A673 (cell line): Measurements from ENCODE around the gene FBXL15. TPM values are rescaled to one million over a fixed set of nuclear protein-coding genes. Genes with fewer than 3 reads are reported as not detected.

Experiments used
- BruUV-seq: library from RNA; stranded (reverse); fragments of 400-500 nt; replicated peaks from 2 replicates; lab custom pipeline; 2021; lab: Mats Ljungman, UMichigan
- CTCF ChIA-PET: fragments of 300-600 bp; sonication (Branson Sonifier 250); formaldehyde crosslinking; loops from one replicate; lab custom pipeline; 2022; ENCODE audit warnings: antibody characterized with exemption; lab: Charles Lee
- POLR2A ChIA-PET: fragments of 300-600 bp; sonication (Branson Sonifier 250); formaldehyde crosslinking; loops from one replicate; lab custom pipeline; 2022; ENCODE audit warnings: antibody characterized with exemption; ENCODE audit not compliant: low non-redundant PET; lab: Charles Lee
- DNase-seq: peaks from one replicate; pipeline ENCODE4 v3.0.0-alpha.2; 2015; ENCODE audit warnings: low spot score
- H3K27ac ChIP-seq: fragments of 200-600 bp; sonication (generic); 2 replicates; pipeline ENCODE4 v1.5.1; 2016; ENCODE audit warnings: mixed run types, low read depth, mild to moderate bottlenecking, mixed read lengths, antibody characterized with exemption, low read length; ENCODE audit not compliant: poor library complexity, severe bottlenecking
- H3K27me3 ChIP-seq: fragments of 200-600 bp; sonication (generic); replicated peaks from 2 replicates; pipeline ENCODE4 v1.6.1; 2017; ENCODE audit warnings: mixed run types, low read depth, mild to moderate bottlenecking, mixed read lengths, antibody characterized with exemption, low read length; ENCODE audit not compliant: insufficient read depth, poor library complexity
- H3K36me3 ChIP-seq: fragments of 200-600 bp; sonication (generic); 2 replicates; pipeline ENCODE4 v1.6.1; 2016; ENCODE audit warnings: mixed run types, mild to moderate bottlenecking, mixed read lengths, antibody characterized with exemption, low read length; ENCODE audit not compliant: insufficient read depth, poor library complexity, severe bottlenecking
- H3K4me1 ChIP-seq: fragments of 200-600 bp; sonication (generic); 2 replicates; pipeline ENCODE4 v1.6.1; 2017; ENCODE audit warnings: mixed run types, mild to moderate bottlenecking, mixed read lengths, antibody characterized with exemption, low read length; ENCODE audit not compliant: insufficient read depth, poor library complexity, severe bottlenecking
- H3K4me3 ChIP-seq: fragments of 200-600 bp; sonication (generic); 2 replicates; pipeline ENCODE4 v1.5.1; 2016; ENCODE audit warnings: low read depth, mixed run types, mild to moderate bottlenecking, mixed read lengths, low read length; ENCODE audit not compliant: poor library complexity, severe bottlenecking
- H3K9me3 ChIP-seq: fragments of 200-600 bp; sonication (generic); 2 replicates; pipeline ENCODE4 v1.6.1; 2016; ENCODE audit warnings: mixed run types, low read depth, mild to moderate bottlenecking, mixed read lengths, antibody characterized with exemption, low read length; ENCODE audit not compliant: poor library complexity, severe bottlenecking
- EZH2 ChIP-seq: fragments of 200-600 bp; sonication (generic); IDR thresholded peaks from 2 replicates; pipeline ENCODE4 v1.6.1; 2017; ENCODE audit warnings: borderline replicate concordance, low read depth, mild to moderate bottlenecking, mixed read lengths, antibody characterized with exemption, low read length; ENCODE audit not compliant: poor library complexity, severe bottlenecking
- intact Hi-C: fragments of 100-400 bp; cut with micrococcal nuclease; formaldehyde crosslinking; loops from one replicate; pipeline ENCODE4 v1.10.0; 2022; ENCODE audit not compliant: unreplicated experiment
- total RNA-seq: library from RNA; stranded (reverse); gene quantifications from 2 replicates; pipeline ENCODE4 v1.2.3, GENCODE V29; 2021
- TF ChIP-seq, protein P1 (sequence below): fragments of 300-800, 200-600 bp; sonication (generic); conservative IDR thresholded peaks from 2 replicates; pipeline ENCODE4 v1.5.1; 2017; ENCODE audit warnings: low read depth, mild to moderate bottlenecking, antibody characterized with exemption, low read length, moderate library complexity, mixed read lengths

The FBXL15 gene
- total RNA-seq, 1 experiment from 2014 or later = 8.9 TPM

DNA sequence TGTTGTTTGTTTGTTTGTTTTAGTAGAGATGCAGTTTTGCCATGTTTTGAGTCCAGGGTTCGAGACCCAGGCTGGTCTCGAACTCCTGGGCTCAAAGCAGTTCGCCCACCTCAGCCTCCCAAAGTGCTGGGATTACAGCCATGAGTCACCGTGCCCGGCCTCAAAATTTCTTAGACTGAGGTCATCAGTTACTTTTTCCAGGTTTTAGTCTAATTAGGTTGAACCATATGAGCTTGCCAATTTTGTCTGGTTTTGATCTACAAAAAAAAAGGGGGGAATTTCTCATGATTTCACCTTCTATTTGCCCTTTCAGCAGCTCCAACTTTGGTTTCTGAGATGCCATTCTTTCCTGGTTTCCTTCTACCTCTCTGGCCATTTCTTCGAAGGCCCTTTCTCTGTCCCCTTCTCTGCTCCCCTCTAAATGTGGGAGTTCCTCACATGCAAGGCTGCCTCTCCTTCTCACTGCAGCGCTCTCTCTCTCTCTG is 6.2 kb downstream of the FBXL15 start:
- ChIA-PET CTCF (no interaction called here), POLR2A (no interaction called here)
- no peaks in the 10 kb centered on the region for H3K27me3 ChIP-seq
- TF ChIP-seq, protein P1, sequence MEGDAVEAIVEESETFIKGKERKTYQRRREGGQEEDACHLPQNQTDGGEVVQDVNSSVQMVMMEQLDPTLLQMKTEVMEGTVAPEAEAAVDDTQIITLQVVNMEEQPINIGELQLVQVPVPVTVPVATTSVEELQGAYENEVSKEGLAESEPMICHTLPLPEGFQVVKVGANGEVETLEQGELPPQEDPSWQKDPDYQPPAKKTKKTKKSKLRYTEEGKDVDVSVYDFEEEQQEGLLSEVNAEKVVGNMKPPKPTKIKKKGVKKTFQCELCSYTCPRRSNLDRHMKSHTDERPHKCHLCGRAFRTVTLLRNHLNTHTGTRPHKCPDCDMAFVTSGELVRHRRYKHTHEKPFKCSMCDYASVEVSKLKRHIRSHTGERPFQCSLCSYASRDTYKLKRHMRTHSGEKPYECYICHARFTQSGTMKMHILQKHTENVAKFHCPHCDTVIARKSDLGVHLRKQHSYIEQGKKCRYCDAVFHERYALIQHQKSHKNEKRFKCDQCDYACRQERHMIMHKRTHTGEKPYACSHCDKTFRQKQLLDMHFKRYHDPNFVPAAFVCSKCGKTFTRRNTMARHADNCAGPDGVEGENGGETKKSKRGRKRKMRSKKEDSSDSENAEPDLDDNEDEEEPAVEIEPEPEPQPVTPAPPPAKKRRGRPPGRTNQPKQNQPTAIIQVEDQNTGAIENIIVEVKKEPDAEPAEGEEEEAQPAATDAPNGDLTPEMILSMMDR = no peak
- no peak for TF ChIP-seq EZH2
- intact Hi-C loops = no loop called here
- no peaks in the 10 kb centered on the region for H3K9me3 ChIP-seq
- peaks cover 8% of the 10 kb centered on the region for H3K36me3 ChIP-seq
- no peak overlapping the region for H3K27ac ChIP-seq
- peaks cover 17% of the 10 kb centered on the region for H3K4me1 ChIP-seq
- no peak for DNase-seq
- BruUV-seq = no TSS peak
- no peak overlapping the region for H3K4me3 ChIP-seq

DNA sequence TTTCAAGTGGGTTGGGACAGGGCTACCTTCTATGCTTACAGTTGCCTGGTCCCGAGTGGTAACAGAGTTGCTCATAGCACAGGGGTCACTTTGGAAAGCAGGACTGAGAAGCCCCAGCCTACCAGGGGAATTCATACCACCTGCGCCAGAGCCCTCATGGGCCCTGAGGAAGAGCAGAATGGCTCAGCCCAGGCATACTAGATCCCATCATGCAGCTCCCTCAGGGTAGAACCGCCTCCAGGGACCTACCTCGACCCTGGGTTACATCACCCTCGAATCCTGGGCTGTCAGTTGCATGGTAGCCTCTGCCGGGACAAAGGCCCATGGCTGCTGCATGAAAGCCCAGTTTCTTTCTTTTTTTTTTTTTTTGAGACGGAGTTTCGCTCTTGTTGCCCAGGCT is 8.8 kb downstream of the FBXL15 start:
- ChIA-PET CTCF (no interaction called here), POLR2A (no interaction called here)
- Histone ChIP-seq H3K27ac (no peak overlapping the region), H3K36me3 (peaks cover 2% of the 10 kb centered on the region), H3K4me3 (no peak overlapping the region), H3K9me3 (no peaks in the 10 kb centered on the region), H3K27me3 (no peaks in the 10 kb centered on the region), H3K4me1 (peaks cover 7% of the 10 kb centered on the region)
- intact Hi-C loops = no loop called here
- no peak for DNase-seq
- BruUV-seq = no TSS peak
- no peak for TF ChIP-seq EZH2
- TF ChIP-seq, protein P1 = no peak

DNA sequence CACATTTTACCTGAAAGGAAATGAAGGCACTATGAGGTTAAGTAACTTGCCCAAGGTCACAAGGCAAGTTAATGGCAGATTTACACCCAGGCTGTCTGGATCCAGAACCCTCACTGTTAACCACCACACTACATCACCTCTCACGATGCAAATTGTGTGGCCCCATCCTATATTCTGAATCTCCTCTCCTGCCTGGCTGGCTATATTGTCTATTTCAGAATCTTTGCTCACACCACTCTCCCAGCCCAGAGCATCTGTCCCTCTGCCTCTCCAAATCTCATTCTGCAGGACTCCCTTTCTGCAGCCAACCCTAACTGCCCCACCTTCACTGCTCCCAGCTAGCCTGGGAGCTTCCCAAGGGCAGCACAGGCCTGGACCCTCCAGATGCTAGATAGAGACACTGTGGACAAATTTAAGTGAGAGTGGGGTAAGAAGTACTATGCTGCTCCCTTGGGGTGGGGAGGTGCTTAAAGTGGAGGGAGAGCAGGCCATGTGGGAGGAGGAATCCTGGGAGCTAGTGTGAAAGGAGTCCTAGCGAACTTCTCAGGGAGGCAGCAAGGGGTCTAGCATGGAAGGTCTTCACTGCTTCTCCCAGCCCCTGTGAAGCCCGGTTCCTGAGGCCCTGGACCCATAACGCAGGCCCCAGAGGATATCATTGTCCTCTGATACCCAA is 11.0 kb downstream of the FBXL15 start:
- Histone ChIP-seq H3K4me1 (peaks cover 13% of the 10 kb centered on the region), H3K4me3 (peak overlapping the region; percentile 97), H3K27me3 (no peaks in the 10 kb centered on the region), H3K27ac (peak overlapping the region; percentile 86), H3K9me3 (no peaks in the 10 kb centered on the region), H3K36me3 (no peaks in the 10 kb centered on the region)
- TF ChIP-seq, protein P1 = no peak
- no peak for TF ChIP-seq EZH2
- intact Hi-C loops = no loop called here
- BruUV-seq = no TSS peak
- CTCF ChIA-PET = interaction anchor here (1.0 kb wide), 1 partner anchor 152 kb away, joined by 3 read pairs; no protein-coding TSS in a partner anchor
- DNase-seq = peak; percentile 58
- POLR2A ChIA-PET = no interaction called here
